ENCODE measurements around the gene HNRNPUL2.
"Not testable (repeated sequence)": the region's sequence is repeated elsewhere in the genome, so short reads cannot be mapped to it uniquely, and the experiment has no call there.

The HNRNPUL2 gene

DNA sequence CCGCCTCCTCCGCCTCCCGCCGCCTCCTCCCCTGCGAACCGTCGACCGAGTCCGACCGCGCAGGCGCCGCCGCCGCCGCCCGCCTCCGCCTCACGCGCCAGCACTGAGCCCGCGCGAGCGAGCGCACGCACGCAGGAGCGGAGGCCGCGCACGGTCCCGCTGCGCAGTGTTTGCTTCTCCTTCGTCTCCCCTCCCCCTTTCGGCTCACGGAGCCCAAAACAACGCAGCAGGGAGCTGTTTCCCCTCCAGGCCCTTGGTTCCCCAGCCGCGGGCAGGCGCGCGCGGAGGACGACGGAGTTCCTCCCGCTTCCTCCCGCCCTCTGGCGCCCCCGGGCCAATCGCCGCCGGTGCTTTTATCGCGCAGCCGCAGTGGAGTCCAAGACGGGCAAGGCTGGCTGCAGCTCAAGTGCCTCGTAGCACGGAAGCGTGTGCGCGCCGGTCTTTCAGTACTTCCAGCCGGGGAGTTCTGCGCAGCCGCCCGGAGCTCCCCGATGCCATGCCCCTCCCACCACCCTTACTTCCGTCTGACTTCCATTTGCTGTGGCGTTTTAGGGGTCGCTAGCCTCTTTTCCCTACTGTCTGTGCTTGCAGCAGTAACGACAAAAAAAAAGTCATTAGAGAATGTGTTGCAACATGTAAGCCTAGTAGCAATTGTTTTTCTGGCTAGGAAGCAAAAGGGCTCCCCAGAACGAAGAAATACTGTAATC, at the start of gene HNRNPUL2:
TSS of gene HNRNPUL2 (minus strand) at position 293 of the 707 bp plus-strand sequence. CDS start 301 bp downstream, outside the sequence.
- peak; percentile 98 for DNase-seq (ENCODE audit: low read depth in 2 of 2)

- no peak for DNase-seq (ENCODE audit: low read depth in 2 of 2)
Measured at GRCh38 chr11:62775646-62776045, 48.4 kb upstream of the HNRNPUL2 start.

DNA sequence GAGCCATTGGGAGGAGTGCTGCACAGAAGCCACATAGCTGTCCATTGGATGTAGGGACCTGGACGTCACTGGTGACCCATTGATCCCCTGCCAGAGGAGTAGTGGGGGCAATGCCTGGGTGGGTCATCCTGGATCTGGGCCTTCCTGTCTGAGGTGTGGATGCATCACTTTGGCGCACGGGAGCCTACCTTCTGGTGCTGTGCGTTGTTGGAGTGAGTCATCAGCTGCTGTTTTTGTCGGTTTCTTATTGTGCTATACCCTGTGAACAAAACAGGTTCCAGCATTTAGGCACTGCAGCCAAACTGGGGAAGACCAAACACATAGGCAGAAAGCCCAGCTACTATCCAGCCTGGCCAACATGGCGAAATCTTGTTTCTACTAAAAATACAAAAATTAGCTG, 47.1 kb upstream of the HNRNPUL2 start:
- DNase-seq (ENCODE audit: low read depth in 2 of 2), result no peak

DNA sequence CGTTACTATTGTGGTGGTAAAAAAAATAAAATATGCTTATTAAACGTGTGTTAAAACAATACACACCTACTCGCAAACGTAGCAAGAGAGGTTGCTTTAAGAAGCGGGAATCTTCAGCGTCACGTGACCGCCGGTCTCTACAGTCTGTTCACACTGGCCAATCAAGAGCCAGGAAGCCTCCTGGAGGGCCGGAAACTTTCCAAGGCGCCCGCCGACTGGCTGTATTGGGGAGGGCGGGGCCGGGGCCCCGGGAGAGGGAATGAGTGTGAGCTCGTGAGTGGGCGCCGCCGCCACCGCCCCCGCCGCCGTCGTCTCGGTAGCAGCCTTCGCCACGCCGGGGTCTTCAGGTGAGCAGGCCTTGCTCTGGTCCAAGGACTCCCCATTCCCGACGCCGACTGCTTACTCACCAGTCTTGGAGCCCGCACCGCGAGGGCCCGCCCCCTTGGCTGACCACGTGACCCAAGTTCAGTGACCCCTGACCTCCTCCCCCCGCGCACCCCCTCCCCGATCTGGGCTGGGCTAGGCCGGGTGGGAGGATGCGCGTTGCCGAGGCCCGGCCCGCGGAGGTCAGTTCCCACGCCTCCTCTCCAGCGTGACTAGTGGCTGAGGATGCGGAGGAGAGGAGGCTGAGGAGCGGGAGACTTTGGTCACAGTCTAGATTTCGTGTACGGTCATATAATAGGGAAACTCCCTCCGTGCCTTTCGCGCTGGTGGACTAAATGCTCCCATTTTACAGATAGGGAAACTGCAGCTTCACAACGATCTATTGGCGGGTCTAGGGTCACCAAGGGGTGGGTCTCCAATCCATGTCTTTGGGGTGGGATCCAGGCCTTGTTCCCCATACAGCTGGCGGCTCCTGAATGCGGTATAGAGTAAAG, 44.1 kb upstream of the HNRNPUL2 start, which contains the start of gene TAF6L:
TSS of gene TAF6L (plus strand) at position 253 of the 878 bp plus-strand sequence. CDS start 4,388 bp downstream, outside the sequence.
- DNase-seq (ENCODE audit: low read depth in 2 of 2), result peak; percentile 84 to 85

- no peak for DNase-seq (ENCODE audit: low read depth in 2 of 2)
Measured at GRCh38 chr11:62770778-62771143, 43.5 kb upstream of the HNRNPUL2 start.

- DNase-seq (ENCODE audit: low read depth in 2 of 2), result not testable (repeated sequence)
Measured at GRCh38 chr11:62760867-62761227, 33.6 kb upstream of the HNRNPUL2 start.

- DNase-seq (ENCODE audit: low read depth in 2 of 2), result no peak
Measured at GRCh38 chr11:62757846-62758788, 30.9 kb upstream of the HNRNPUL2 start.

- DNase-seq (ENCODE audit: low read depth in 2 of 2), result no peak
Measured at GRCh38 chr11:62755086-62755615, 27.9 kb upstream of the HNRNPUL2 start.

DNA sequence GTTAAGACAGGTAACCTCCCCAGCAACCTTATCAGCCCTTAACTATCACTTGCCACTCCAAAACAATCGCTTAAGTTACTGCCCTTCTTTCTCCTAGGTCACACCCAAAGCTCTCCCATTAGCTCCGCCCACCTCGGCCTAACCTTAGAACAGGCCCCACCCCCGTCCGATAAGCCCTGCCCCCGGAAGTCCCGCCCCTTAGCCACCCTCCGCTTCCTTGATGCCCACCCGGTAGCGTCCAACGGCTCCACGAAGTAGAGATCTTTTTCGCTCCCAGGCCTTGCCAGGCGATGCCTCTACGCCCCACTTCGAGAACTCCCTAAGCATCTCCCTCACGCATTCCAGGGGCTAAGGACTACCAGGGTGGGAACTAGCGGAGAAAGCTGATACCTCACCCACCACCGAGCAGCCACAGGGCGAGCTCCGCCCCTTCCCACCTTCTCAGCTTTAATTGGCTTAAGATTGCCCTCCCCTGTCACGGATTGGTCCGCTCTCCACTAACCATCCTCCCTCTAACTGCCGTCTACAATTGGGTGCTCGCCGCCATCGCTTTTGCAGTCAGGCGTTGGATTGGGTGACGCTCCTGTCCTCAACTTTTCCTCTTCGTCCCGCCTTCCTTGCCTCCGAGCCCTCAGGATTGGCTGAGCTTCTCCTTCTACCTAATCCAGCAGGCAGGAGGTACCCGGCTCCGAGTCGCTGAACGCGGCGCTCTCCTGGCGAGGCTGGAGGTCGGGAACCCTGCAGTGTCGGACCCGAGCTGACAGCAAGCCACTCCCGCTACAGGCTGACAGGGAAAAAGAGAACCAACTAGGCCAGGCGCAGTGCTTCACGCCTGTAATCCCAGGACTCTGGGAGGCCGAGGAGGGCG, 26.7 kb upstream of the HNRNPUL2 start, which contains the start of gene ZBTB3:
TSS of gene ZBTB3 (minus strand) at position 425 of the 868 bp plus-strand sequence. CDS start 496 bp downstream, outside the sequence.
- DNase-seq (ENCODE audit: low read depth in 2 of 2), result peak; percentile 86 to 95

DNA sequence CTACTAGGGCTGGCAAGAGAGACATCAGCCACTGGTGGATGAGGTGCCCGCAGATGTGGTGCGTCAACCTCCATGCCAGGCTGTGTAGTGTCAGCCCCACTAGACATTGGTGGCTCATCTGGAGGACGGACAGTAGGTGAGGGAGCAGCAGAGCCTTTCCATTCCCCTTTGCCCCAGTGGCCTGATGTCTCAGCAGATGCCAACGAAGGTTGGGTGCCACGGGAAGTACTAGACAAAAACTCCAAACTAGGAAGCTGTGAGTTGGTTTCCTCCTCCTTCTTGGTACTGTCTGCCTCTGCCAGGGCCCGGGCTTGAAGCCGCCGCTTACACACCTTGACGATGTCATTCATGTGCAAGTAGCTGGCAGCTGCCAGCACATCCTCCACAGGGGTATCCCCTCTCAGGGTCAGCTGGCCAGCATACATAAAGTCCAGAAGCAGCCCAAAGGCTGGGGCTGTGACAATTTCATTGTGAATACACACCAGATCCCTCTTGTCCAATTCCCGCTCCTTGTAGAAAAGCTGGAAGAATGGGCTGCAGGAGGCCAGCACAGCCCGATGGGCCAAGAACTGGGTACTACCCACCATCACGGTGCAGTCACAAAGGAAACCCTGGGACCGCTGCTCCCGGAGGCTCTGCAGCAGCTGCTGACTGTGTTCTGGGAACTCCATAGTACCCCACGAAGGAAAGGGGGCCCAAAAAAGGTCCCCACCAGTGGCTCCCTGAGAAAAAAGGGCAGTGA, 25.9 kb upstream of the HNRNPUL2 start:
- DNase-seq (ENCODE audit: low read depth in 2 of 2), result no peak

- DNase-seq (ENCODE audit: low read depth in 2 of 2), result no peak
Measured at GRCh38 chr11:62752177-62752785, 25.0 kb upstream of the HNRNPUL2 start.

GRCh38 chr11:62749931-62750330, 22.7 kb upstream of the HNRNPUL2 start:
- not testable (repeated sequence) for DNase-seq (ENCODE audit: low read depth in 2 of 2)

- no peak for DNase-seq (ENCODE audit: low read depth in 2 of 2)
Measured at GRCh38 chr11:62747475-62748160, 20.4 kb upstream of the HNRNPUL2 start.

DNA sequence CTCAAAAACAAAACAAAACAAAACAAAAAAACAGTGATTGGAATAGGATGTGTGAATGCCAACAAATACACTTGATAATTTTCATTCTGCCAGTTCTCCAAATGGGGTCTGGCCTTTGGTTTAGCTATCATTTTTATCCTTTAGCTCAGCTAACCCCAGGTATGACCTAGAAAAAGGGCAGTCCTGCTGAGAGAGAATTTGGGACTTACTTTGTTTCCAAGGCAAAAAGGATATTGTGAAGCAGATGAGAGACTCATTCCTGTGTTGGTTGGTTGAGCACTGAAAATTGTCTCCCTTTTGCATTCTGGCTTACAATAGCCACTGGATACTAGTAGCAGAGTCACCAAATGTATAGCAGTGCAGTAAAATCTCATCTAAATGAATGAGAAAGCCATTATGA, 9.9 kb upstream of the HNRNPUL2 start:
- no peak for DNase-seq (ENCODE audit: low read depth in 2 of 2)

GRCh38 chr11:62732830-62733229, 5.6 kb upstream of the HNRNPUL2 start:
- no peak for DNase-seq (ENCODE audit: low read depth in 2 of 2)

DNA sequence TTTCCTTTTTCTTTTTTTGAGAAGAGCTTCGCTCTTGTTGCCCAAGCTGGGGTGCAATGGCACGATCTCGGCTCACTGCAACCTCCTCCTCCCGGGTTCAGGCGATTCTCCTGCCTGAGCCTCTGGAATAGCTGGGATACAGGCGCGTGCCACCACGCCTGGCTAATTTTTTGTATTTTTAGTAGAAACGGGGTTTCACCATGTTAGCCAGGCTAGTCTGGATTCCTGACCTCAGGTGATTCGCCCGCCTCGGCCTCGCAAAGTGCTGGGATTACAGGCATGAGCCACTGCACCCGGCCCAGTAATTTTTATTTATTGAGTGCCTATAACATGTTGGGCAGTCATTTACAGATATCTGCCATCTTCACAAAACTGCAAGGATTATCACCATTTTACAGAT, 2.8 kb upstream of the HNRNPUL2 start:
- DNase-seq (ENCODE audit: low read depth in 2 of 2), result not testable (repeated sequence)

- peak; percentile 63 to 71 for DNase-seq (ENCODE audit: low read depth in 2 of 2)
Measured at GRCh38 chr11:62728171-62728988, 1.1 kb upstream of the HNRNPUL2 start, which contains the start of gene TTC9C. TTC9C (plus strand) TSS chr11:62728486; CDS start chr11:62728849, 363 bp downstream.

DNA sequence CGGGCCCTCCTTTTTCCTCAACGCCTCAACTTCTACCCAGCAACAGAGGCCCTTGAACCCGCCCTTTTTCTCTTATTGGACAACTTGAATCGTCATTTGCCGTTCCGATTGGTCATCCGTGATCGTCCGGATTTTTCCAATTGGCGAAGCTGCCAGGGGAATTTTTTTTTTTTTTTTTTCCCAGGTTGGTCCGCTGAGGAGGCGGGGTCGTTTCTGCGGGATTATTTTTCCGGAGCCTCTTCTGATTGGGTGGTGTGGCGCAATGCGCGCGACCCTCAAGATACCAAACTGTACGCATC, 564 bp upstream of the HNRNPUL2 start:
- peak; percentile 58 to 75 for DNase-seq (ENCODE audit: low read depth in 2 of 2)

All from stimulated activated CD8-positive, alpha-beta memory T cell treated with anti-CD3 and anti-CD28 coated beads, Interleukin-15, amount 100 ng/mL, for 4 hours (primary cell).